ENCODE results near the gene RPL37.

DNA sequence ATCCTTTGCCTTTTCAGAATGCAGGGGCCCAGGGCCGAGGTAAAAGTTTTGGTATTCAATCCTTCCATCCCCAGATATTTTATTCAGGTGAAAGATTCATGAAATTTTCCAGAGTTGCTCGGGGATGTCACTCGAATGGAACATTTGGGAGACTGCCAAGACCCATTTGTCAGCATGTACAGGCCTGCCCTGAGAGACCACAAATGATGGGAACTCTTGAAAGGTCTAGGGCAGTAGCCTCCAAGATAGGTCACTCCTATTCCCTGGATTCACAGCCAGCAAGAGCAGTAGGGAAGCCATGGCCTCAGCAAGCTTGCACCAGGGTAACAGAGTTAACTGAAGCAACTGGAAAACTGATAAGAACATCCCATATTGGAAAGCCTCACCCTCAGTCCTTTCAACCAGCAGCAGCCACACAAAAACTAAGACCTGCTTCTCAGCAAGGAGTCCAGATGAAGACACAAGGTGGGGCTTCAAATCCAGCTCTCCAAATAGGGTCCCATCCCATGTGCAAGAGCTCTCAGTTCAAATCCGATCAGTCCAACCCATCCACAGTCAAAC lies 18.7 kb upstream of the RPL37 start:
- TF ChIP-seq POLR2AphosphoS5 (IDR thresholded peaks at IDR 0.05; ENCODE audit: low read depth, low read length) (no peak), FOXJ3 (CRISPR knock-in tag; IDR thresholded peaks at IDR 0.05) (no peak), EZH2phosphoT487 (IDR thresholded peaks at IDR 0.05; ENCODE audit: borderline replicate concordance, low read depth) (no peak)
- TF ChIP-seq, protein P1, sequence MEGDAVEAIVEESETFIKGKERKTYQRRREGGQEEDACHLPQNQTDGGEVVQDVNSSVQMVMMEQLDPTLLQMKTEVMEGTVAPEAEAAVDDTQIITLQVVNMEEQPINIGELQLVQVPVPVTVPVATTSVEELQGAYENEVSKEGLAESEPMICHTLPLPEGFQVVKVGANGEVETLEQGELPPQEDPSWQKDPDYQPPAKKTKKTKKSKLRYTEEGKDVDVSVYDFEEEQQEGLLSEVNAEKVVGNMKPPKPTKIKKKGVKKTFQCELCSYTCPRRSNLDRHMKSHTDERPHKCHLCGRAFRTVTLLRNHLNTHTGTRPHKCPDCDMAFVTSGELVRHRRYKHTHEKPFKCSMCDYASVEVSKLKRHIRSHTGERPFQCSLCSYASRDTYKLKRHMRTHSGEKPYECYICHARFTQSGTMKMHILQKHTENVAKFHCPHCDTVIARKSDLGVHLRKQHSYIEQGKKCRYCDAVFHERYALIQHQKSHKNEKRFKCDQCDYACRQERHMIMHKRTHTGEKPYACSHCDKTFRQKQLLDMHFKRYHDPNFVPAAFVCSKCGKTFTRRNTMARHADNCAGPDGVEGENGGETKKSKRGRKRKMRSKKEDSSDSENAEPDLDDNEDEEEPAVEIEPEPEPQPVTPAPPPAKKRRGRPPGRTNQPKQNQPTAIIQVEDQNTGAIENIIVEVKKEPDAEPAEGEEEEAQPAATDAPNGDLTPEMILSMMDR (IDR thresholded peaks at IDR 0.05), result no peak

All from SK-N-SH (cell line).